Activated naive CD8-positive, alpha-beta T cell treated with anti-CD3 and anti-CD28 coated beads, Interleukin-2, amount 50 U/mL, for 16 hours (primary cell): ENCODE results near the gene RBM38.
"Not testable (repeated sequence)": the region's sequence is repeated elsewhere in the genome, so short reads cannot be mapped to it uniquely, and the experiment has no call there.

ENCODE experiments used
- DNase-seq: peaks from one replicate; pipeline ENCODE4 v3.0.0-alpha.2; 2020; ENCODE audit warnings: low read depth, low spot score

The RBM38 gene

DNA sequence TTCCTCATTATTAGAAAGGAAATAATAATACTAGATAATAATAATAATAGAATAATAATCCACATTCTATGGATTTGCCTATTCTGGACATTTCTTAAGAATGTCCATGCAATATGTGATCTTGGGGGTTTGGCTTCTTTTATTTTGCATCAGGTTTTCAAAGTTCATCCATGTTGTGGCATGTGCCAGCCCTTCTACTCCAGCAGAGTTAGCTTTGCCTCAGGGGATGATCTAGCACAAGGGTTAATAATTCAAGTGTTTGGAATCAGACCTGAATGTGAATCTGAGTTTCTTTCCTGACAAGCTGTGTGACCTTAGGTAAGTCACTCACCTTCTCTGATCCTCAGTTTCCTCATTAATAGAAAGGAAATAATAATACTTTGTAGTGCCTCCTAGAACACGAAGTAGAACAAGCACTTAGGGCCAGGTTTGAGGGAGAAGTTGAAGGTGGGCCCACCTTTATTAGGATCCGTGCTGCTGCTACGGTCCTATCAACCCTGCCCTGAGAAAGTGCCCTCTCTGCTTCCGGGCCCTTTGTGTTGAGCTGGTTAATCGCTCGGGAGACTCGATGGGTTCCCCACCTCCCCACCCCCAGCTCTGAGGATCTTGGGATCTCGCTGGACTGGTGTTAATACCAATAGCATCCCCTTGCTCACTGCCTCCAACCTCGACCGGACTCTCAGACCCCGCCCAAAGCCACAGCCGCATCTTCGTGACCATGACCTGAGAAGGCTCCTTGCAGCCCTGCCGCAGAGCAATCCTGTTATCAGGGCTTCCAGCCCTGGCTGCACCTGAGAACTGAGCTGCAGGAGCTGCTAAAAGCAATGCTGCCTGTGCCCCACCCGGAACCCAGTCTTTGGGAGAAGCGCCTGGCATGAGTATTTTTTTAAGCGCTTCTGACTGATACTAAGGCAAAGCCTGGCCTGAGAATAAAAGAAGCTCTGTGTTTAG, 26.9 kb downstream of the RBM38 start:
- DNase-seq, result no peak

DNA sequence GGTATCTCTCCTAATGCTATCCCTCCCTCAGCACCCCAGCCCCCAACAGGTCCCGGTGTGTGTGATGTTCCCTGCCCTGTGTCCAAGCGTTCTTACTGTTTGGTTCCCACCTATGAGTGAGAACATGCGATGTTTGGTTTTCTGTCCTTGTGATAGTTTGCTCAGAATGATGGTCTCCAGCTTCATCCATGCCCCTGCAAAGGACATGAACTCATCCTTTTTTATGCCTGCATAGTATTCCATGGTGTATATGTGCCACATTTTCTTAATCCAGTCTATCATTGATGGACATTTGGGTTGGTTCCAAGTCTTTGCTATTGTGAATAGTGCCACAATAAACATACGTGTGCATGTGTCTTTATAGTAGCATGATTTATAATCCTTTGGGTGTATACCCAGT, 28.3 kb downstream of the RBM38 start:
- not testable (repeated sequence) for DNase-seq

DNA sequence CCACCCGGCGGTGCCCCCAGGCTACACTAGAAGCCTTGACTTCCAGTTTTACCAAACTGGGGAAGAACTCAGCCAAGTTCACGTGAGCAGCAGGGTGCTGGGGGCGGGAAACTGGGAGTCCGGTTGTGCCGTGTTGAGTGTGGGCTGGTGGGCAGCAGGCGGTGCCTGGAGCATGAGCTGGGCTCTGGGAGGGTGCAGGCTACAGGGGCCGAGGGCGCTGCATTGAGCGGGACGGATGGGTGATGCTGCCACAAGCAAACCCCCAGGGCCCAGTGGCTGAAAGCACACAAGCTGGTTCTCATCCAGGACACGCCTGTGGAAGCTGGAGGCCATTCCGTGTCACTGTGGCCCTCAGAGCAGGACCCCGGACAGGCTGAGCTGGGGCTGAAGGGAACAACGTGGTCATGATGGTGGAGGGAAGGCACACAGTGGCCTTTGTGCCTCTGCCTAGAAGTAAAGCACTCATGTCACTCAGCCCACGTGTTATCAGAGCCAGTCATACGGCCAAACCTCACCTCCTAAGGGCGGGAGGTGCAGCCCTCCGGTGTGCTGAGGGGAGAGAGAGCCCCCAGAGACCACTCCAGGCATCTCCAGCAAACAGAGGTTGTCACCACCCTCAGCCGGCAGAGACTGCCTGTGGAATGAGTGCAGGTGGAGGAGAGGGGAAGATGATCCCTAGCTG, 29.5 kb downstream of the RBM38 start:
- DNase-seq, result no peak

GRCh38 chr20:57421253-57422220, 30.3 kb downstream of the RBM38 start:
- DNase-seq, result no peak

GRCh38 chr20:57422254-57422653, 31.1 kb downstream of the RBM38 start:
- DNase-seq, result no peak

GRCh38 chr20:57425150-57426013, 34.2 kb downstream of the RBM38 start:
- DNase-seq, result no peak

GRCh38 chr20:57426271-57426689, 35.1 kb downstream of the RBM38 start:
- no peak for DNase-seq

DNA sequence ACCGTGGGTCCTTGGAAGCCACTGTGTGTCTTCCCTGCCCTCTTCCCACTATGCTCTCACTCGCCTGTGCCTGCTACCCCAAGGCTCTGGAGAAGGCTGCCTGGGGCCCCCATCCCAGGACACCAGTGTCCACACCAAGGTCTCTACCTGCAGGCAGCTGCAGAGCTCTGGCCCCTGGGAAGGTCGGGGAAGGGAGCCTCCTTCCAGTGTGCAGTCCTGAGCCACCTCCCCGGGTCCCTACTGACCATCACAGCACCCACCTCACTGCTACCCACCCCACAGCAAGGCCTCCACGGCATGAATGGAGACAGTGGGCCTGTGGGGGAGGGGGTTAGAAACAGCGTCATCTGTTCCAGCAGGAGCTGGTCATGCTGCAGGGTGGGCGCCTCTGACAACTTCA, 35.6 kb downstream of the RBM38 start:
- no peak for DNase-seq

DNA sequence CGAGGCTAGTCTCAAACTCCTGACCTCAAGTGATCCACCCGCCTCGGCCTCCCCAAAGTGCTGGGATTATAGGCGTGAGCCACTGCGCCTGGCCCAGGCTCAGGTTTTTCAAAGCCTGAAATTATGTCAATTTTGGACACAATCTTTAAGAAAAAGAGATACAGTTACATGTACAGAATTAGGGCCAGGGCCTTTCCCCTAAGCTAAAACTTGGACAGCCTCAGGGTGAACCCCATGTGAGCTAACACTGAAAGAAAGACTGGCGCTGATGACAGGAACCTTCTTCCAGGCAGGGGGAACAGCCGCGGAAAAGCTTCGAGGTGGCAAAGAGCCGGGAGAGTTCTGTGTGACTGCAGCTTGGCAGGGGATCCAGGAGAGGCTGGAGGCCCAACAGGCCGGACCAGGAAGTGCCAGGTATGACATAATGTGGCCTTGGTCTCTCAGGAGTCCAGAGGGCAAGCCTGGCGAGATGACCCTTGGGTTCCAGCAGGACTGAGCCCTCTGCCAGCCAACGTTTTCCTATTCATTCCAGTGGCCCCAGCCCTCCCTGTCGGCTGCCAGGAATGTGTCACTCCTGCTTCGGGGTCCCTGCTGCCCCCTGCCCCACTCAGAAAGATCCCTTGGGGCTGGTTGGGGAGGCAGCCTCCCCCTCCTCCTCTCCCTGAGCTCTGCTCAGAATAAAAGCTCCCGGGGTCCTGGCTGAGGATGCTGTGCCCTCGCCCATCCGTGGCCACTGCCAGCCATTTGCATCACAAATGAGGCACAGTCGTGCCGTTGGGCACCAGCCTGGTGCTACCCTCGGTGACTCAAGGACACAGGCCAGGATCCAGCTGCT, 37.3 kb downstream of the RBM38 start:
- DNase-seq, result no peak

DNA sequence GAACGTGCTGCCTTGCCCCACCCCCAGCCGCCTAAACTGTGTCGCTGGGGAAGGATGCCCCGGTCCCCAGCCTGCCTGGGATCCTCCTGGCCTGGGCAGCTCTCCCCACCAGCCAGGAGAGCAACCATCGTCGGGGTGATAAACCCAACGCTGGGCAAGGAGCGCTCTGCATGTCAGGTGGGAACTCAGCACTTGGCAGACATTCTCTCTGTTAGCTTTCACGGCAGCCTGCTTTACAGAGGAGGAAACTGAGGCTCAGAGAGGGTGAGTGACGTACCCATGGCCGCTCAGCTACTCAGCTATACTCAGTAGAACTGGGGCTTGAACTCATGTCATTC, 37.9 kb downstream of the RBM38 start:
- DNase-seq, result no peak

GRCh38 chr20:57429580-57430200, 38.5 kb downstream of the RBM38 start:
- DNase-seq, result no peak

GRCh38 chr20:57430201-57430596, 39.0 kb downstream of the RBM38 start:
- not testable (repeated sequence) for DNase-seq

DNA sequence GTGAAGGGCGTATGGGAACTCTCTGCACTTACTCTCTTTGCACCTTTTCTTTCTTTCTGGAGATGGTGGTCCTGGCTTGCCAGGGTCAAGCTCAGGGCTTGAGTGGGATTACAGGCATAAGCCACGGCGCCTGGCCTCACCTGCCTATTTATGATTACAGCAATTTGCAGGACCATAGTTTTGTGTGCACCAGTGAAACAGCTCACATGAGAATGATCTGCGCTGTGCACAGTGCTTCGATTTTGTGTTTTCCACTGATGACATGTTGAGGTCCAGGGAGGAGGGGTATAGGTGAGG, 40.3 kb downstream of the RBM38 start:
- no peak for DNase-seq

- DNase-seq, result no peak
Observed at GRCh38 chr20:57432480-57432861, 41.3 kb downstream of the RBM38 start.

DNA sequence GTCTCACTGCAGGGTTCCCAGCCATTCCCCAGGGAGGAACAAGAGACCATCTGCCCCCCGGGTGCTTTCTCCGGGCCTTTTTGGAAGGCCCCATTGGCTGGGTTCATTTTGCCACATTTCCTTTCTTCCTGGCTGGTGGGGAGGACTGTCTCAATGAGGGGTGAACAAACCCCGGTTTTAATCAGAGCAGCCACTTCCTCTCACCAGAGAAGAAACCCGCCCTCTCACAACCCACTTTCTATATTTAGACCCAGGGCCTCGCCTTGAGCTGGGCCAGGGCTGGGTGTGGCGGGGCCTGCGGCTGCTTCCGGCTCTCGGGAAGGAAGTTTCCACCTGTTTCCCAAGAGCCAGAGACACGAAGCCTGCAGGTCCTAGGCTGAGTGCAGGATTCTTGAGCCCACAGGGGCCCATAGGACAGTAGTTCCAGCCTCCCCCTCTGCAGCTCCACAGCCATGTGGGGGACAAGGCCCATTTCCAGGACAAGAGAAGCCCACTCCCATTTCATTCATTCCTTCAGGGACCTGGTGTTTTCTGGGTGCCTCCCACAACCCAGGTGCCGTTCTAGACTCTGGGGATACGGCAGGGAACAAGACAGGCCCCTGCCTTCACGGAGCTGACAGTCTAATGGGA, 41.8 kb downstream of the RBM38 start:
- peak; percentile 21 for DNase-seq

DNA sequence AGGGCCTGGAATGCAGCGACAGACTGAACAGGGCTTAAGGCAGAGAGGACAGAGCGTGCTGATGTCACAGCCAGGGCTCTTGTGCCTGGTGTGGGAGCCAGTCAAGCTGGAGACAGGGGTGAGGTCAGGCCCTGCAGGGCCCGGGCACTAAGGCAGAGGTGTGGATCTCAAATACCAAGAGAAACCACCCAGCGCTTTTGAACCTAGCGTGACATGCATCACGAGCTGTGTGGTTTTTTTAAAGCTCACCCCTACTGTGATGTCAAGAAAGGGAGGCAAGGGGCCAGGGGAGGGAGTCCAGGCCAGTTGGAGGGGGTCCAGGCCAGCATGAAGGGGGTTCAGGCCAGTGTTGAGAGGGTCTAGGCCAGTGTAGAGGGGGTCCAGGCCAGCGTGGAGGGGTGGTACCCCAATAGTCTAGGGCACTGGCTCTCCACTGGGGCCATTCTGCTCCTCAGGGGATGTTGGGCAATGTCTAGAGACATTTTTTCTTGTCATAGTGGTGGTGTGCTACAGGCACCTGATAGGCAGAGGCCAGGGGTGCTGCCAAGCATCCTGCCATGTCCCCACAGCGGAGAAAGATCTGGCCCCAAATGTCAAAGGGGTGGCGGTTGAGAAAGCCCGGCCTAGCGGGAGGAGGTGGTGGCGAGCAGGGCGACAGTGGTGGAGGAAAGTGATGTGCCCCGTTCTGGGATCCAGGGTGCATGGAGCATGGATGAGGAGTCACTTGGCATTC, 42.6 kb downstream of the RBM38 start:
- no peak for DNase-seq

DNA sequence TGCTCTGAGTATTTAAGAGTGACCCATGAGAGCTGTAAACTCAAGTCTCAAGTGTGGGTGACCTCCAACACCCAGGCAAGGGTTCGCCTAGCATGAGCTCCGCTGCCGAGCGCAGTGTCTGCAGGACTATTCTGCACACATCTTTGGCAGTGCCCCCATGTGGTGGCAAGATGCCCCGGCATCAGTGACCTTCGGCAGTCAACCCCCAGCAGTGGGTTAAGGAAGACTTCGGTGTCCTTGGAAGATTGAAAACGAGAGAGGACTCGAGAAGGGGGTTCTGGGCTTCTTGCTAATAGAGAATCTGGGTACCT, 43.1 kb downstream of the RBM38 start:
- no peak for DNase-seq

DNA sequence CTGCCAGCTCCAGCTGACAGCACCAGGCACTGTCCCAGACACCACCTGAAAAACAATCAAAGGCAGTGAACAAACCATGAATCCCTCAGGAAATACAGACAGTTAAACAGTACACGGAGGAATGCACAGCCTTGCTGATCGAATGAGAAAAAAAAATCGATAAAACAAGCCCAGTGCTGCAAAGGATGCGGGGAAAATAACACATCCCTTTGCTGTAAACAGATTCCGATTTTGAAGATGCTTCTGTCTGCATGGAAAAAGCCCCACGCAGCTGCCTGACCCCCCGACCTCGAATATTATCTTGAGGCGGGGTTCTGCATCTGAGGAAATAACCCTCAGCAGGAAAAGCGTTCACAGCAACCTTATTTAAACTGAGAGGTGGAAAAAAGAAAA, 43.9 kb downstream of the RBM38 start:
- DNase-seq, result no peak
